ENCODE results near the gene SBNO2.

SBNO2 gene

DNA sequence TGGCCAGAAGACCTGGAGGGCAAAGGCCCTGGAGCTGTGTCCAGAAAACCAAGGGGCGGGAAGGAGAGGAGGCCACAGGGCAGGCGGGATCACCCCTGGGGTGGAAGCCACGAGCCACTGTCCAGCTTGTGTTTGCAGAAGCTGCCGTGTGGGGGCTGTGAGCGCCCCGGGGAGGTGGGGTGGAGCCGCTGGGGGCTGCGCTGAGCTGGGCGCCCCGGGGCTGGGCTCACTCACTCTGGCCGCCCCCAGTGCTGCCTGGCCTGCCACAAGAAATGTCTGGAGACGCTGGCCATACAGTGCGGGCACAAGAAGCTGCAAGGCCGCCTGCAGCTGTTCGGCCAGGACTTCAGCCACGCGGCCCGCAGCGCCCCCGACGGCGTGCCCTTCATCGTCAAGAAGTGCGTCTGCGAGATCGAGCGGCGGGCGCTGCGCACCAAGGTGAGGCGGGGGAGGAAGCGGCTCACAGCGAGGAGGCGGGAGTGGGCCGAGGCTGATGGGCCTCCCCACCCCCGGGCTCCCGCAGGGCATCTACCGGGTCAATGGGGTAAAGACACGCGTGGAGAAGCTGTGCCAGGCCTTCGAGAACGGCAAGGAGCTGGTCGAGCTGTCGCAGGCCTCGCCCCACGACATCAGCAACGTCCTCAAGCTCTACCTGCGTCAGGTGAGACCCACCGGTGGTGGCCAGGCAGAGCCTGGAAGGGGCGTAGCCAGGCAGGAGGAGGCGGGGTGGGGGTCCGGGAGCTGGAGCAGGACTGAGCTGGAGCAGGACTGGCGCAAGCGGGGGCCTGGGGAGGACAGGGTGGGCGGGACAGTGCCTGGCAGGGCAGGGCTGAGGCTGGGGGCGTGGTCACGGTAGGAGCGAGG is 92.5 kb downstream of the SBNO2 start:
- Histone ChIP-seq H3K4me3 (peak overlapping the region; percentile 48), H3K27ac (no peak overlapping the region)
- TF ChIP-seq, protein P1, sequence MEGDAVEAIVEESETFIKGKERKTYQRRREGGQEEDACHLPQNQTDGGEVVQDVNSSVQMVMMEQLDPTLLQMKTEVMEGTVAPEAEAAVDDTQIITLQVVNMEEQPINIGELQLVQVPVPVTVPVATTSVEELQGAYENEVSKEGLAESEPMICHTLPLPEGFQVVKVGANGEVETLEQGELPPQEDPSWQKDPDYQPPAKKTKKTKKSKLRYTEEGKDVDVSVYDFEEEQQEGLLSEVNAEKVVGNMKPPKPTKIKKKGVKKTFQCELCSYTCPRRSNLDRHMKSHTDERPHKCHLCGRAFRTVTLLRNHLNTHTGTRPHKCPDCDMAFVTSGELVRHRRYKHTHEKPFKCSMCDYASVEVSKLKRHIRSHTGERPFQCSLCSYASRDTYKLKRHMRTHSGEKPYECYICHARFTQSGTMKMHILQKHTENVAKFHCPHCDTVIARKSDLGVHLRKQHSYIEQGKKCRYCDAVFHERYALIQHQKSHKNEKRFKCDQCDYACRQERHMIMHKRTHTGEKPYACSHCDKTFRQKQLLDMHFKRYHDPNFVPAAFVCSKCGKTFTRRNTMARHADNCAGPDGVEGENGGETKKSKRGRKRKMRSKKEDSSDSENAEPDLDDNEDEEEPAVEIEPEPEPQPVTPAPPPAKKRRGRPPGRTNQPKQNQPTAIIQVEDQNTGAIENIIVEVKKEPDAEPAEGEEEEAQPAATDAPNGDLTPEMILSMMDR (IDR thresholded peaks at IDR 0.05) = no peak
- DNase-seq (ENCODE audit: low spot score) = no peak

DNA sequence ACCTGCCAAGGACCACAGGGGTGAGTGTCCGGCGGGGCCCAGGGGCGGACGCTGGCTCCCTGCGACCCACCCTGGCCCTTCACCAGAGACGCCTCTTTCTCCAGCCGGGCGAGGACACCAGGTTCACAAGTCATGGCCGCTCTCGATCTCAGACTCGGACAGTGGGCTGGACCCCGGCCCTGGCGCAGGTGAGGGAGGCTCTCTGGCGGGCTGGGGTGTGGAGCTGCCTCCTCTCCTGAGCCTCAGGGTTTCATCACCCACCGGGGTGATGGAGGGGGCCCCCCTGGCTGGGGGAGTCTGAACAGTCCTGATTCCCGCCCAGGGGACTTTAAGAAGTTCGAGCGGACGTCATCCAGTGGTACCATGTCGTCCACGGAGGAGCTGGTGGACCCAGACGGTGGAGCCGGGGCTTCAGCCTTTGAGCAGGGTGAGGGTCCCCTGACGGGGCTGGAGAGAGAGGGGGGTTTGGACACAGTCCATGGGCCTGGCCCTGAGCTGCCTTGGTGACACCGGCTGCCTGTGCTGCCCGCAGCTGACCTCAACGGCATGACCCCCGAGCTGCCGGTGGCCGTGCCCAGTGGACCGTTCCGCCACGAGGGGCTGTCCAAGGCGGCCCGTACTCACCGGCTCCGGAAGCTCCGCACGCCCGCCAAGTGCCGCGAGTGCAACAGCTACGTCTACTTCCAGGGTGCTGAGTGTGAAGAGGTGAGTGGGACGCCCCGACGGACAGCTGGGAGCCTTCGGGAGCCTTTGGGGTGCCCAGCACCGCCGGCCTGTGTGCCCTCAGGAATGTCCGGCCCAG is 93.5 kb downstream of the SBNO2 start:
- DNase-seq (ENCODE audit: low spot score) = no peak
- H3K27ac ChIP-seq = no peak overlapping the region
- H3K4me3 ChIP-seq = no peak overlapping the region
- TF ChIP-seq, protein P1 (IDR thresholded peaks at IDR 0.05) = no peak

DNA sequence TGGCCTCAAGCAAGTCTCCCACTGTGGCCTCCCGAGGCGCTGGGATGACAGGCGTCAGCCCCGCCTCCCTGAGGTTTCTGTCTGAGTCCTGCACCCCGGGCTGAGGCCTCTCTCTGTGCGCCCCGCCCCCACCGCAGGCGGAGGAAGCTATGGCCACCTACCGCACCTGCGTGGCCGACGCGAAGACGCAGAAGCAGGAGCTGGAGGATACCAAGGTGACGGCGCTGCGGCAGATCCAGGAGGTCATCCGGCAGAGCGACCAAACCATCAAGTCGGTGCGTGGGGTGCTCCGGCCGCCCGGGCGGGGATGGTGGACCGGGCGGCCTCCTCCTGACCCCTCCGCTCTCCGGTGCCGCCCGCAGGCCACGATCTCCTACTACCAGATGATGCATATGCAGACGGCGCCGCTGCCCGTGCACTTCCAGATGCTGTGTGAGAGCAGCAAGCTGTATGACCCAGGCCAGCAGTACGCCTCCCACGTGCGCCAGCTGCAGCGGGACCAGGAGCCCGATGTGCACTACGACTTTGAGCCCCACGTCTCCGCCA is 94.4 kb downstream of the SBNO2 start:
- H3K4me3 ChIP-seq = no peak overlapping the region
- H3K27ac ChIP-seq = no peak overlapping the region
- no peak for DNase-seq (ENCODE audit: low spot score)
- TF ChIP-seq, protein P1 (IDR thresholded peaks at IDR 0.05) = no peak

DNA sequence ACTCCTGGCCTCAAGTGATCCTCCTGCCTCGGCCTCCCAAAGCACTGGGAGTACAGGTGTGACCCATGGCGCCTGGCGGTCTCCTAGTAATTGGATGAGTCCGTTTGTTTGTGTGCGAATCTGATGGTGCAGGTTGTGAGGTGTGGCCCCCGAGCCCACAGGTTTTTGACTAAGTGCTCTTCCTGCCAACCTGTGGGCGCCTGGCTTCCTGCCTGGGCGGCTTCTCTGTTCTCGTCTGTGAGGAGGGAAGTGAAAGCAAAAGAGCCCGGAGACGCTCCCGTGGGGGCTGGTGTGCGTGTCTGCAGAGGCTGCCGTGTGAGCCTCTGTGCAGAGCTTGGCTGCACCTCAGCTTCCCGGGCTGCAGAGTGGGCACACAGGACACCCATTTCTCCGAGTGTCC is 97.1 kb downstream of the SBNO2 start:
- no peak overlapping the region for H3K4me3 ChIP-seq
- no peak overlapping the region for H3K27ac ChIP-seq
- DNase-seq (ENCODE audit: low spot score) = no peak
- TF ChIP-seq, protein P1 (IDR thresholded peaks at IDR 0.05) = no peak

DNA sequence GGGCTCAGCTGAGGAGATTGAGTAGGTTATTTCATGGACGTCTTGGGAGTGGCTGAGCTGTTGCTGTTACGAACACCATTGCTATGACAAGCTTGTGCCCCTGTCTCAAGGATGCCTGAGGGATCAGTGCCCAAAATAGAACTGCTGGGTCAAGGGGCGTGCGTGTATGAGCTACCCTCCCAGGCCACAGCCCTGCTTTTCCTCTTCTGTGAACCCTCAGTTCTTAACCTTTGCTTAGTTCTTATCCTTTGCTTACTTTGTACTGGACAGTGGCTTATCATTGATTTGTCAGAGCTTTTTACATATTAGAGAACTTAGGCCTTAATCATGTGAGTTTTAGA is 98.1 kb downstream of the SBNO2 start:
- Histone ChIP-seq H3K27ac (no peak overlapping the region), H3K4me3 (no peak overlapping the region)
- TF ChIP-seq, protein P1 (IDR thresholded peaks at IDR 0.05) = no peak
- DNase-seq (ENCODE audit: low spot score) = no peak

DNA sequence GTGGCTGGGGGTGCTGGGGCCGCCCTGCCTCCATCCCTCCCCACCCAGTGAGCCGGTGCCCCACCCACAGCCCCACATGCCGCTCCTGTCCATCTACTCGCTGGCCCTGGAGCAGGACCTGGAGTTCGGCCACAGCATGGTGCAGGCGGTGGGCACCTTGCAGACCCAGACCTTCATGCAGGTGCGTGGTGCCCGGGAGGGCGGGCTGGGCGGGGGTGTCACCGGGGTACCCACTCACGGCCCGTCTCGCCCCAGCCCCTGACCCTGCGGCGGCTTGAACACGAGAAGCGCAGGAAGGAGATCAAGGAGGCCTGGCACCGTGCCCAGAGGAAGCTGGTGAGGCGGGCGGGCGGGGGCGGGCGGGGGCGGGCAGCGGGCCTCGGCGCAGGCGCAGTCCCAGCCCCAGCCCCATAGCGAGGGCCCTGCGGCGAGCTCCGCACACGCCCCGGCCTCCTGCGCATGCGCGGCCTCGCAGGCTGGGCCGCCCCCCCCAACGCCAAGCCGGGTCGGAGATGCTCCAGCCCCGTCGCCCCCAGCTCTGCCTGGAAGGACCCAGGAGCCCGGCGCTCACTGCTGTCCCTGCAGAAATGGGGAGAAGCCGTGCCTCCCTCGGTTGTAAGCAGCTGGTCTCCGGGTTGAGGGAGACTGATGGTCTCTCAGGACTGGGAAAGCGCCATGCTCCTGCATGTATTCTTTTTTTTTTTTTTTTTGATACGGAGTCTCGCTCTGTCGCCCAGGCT is 99.4 kb downstream of the SBNO2 start:
- TF ChIP-seq, protein P1 (IDR thresholded peaks at IDR 0.05) = no peak
- H3K4me3 ChIP-seq = peak overlapping the region; percentile 45
- no peak for DNase-seq (ENCODE audit: low spot score)
- peak overlapping the region in 1 of 2 donors; percentile 16 for H3K27ac ChIP-seq
